H9 (cell line): ENCODE measurements around the gene ZNF714. TPM values are rescaled to one million over a fixed set of nuclear protein-coding genes. Genes with fewer than 3 reads are reported as not detected.

Experiments used
- DNase-seq: peaks from one replicate; pipeline ENCODE4 v3.0.0-alpha.2; 2017
- H2AFZ ChIP-seq: one replicate; pipeline ENCODE4 v1.6.1; 2013; ENCODE audit warnings: mild to moderate bottlenecking, low read length, control low read depth, moderate library complexity
- H2AK5ac ChIP-seq: 2 replicates; pipeline ENCODE4 v1.6.1; 2013; ENCODE audit warnings: low read length, control low read depth, mixed read lengths; ENCODE audit not compliant: insufficient read length
- H2BK120ac ChIP-seq: one replicate; pipeline ENCODE4 v1.6.1; 2013; ENCODE audit warnings: low read depth, mild to moderate bottlenecking, low read length, control low read depth, inconsistent platforms; ENCODE audit not compliant: poor library complexity, severe bottlenecking
- H2BK12ac ChIP-seq: 2 replicates; pipeline ENCODE4 v1.6.1; 2013; ENCODE audit warnings: low read length, control low read depth, mixed read lengths, low read depth; ENCODE audit not compliant: insufficient read length
- H2BK15ac ChIP-seq: 2 replicates; pipeline ENCODE4 v1.6.1; 2013; ENCODE audit warnings: low read depth, low read length, control low read depth
- H2BK20ac ChIP-seq: one replicate; pipeline ENCODE4 v1.6.1; 2013; ENCODE audit warnings: low read depth, mild to moderate bottlenecking, low read length, control low read depth, inconsistent platforms; ENCODE audit not compliant: poor library complexity, severe bottlenecking
- H2BK5ac ChIP-seq: 2 replicates; pipeline ENCODE4 v1.6.1; 2013; ENCODE audit warnings: low read length, control low read depth, mixed read lengths; ENCODE audit not compliant: insufficient read length
- H3K14ac ChIP-seq: 2 replicates; pipeline ENCODE4 v1.6.1; 2013; ENCODE audit warnings: low read length, control low read depth; ENCODE audit not compliant: insufficient read depth
- H3K18ac ChIP-seq: 2 replicates; pipeline ENCODE4 v1.6.1; 2013; ENCODE audit warnings: low read depth, mild to moderate bottlenecking, mixed read lengths, low read length, control low read depth; ENCODE audit not compliant: insufficient read length
- H3K23ac ChIP-seq: 2 replicates; pipeline ENCODE4 v1.6.1; 2013; ENCODE audit warnings: low read length, control low read depth, mixed read lengths, low read depth; ENCODE audit not compliant: insufficient read length
- H3K23me2 ChIP-seq: 2 replicates; pipeline ENCODE4 v1.6.1; 2013; ENCODE audit warnings: low read depth, mild to moderate bottlenecking, mixed read lengths, low read length, control low read depth; ENCODE audit not compliant: insufficient read length, poor library complexity, severe bottlenecking
- H3K27ac ChIP-seq: 2 replicates; pipeline ENCODE4 v1.5.1; 2013; ENCODE audit warnings: low read length, control low read depth, mixed read lengths, low read depth; ENCODE audit not compliant: insufficient read length
- H3K27me3 ChIP-seq: 2 replicates; pipeline ENCODE4 v1.6.1; 2013; ENCODE audit warnings: low read length, control low read depth, inconsistent platforms; ENCODE audit not compliant: insufficient read depth
- H3K4ac ChIP-seq: 2 replicates; pipeline ENCODE4 v1.6.1; 2013; ENCODE audit warnings: low read depth, mild to moderate bottlenecking, control low read depth, inconsistent platforms, low read length, moderate library complexity
- H3K4me1 ChIP-seq: 2 replicates; pipeline ENCODE4 v1.6.1; 2013; ENCODE audit warnings: low read length, control low read depth, inconsistent platforms; ENCODE audit not compliant: insufficient read depth
- H3K4me2 ChIP-seq: 2 replicates; pipeline ENCODE4 v1.6.1; 2013; ENCODE audit warnings: low read length, control low read depth, mixed read lengths; ENCODE audit not compliant: insufficient read length, insufficient read depth
- H3K56ac ChIP-seq: 2 replicates; pipeline ENCODE4 v1.6.1; 2013; ENCODE audit warnings: low read depth, mild to moderate bottlenecking, mixed read lengths, low read length, control low read depth; ENCODE audit not compliant: insufficient read length
- H3K79me1 ChIP-seq: 2 replicates; pipeline ENCODE4 v1.6.1; 2013; ENCODE audit warnings: low read depth, mild to moderate bottlenecking, moderate library complexity, low read length, control low read depth, inconsistent platforms; ENCODE audit not compliant: insufficient read depth, poor library complexity, severe bottlenecking
- H3K79me2 ChIP-seq: 2 replicates; pipeline ENCODE4 v1.6.1; 2013; ENCODE audit warnings: low read length, control low read depth, inconsistent platforms; ENCODE audit not compliant: insufficient read depth
- H3K9ac ChIP-seq: 2 replicates; pipeline ENCODE4 v1.6.1; 2013; ENCODE audit warnings: low read length, control low read depth, mixed read lengths; ENCODE audit not compliant: insufficient read length; ENCODE audit errors: extremely low read depth
- H3K9me3 ChIP-seq: one replicate; pipeline ENCODE4 v1.6.1; 2013; ENCODE audit warnings: low read depth, low read length, inconsistent platforms; ENCODE audit not compliant: control insufficient read depth
- H3T11ph ChIP-seq: one replicate; pipeline ENCODE4 v1.6.1; 2013; ENCODE audit warnings: mild to moderate bottlenecking, low read length, control low read depth, inconsistent platforms
- H4K20me1 ChIP-seq: one replicate; pipeline ENCODE4 v1.6.1; 2013; ENCODE audit not compliant: control insufficient read depth, insufficient read length, insufficient read depth
- H4K5ac ChIP-seq: 2 replicates; pipeline ENCODE4 v1.6.1; 2013; ENCODE audit warnings: low read depth, mild to moderate bottlenecking, mixed read lengths, low read length, control low read depth; ENCODE audit not compliant: insufficient read length
- H4K8ac ChIP-seq: replicated peaks from 2 replicates; pipeline ENCODE4 v1.6.1; 2013; ENCODE audit warnings: low read length, control low read depth, mixed read lengths, low read depth; ENCODE audit not compliant: insufficient read length
- H4K91ac ChIP-seq: 2 replicates; pipeline ENCODE4 v1.6.1; 2013; ENCODE audit warnings: low read depth, mild to moderate bottlenecking, moderate library complexity, mixed read lengths, low read length, control low read depth; ENCODE audit not compliant: insufficient read length
- H3K27ac Mint-ChIP-seq, 3 experiments: 2 replicates in 2 of 3; 3 replicates in 1 of 3; pipeline ENCODE4 v1.8.0; 2020 to 2021; ENCODE audit warnings: mixed read lengths in 3 of 3, mild to moderate bottlenecking in 1 of 3, moderate library complexity in 1 of 3
- H3K27me3 Mint-ChIP-seq: 2 replicates; pipeline ENCODE4 v1.8.0; 2021; ENCODE audit warnings: low read depth, mild to moderate bottlenecking, moderate library complexity, mixed read lengths
- H3K36me3 Mint-ChIP-seq, 3 experiments: 2 replicates in 2 of 3; 3 replicates in 1 of 3; pipeline ENCODE4 v1.8.0; 2020 to 2021; ENCODE audit warnings: low read depth in 3 of 3, mixed read lengths in 3 of 3; ENCODE audit not compliant: insufficient read depth in 1 of 3
- H3K4me1 Mint-ChIP-seq, 2 experiments: 2 replicates each; pipeline ENCODE4 v1.8.0; 2020; ENCODE audit warnings: mixed read lengths in 2 of 2
- H3K4me3 Mint-ChIP-seq, 2 experiments: 2 replicates in 1 of 2; 3 replicates in 1 of 2; pipeline ENCODE4 v1.8.0; 2020 to 2021; ENCODE audit warnings: mild to moderate bottlenecking in 2 of 2, mixed read lengths in 2 of 2, moderate library complexity in 1 of 2
- H3K9me3 Mint-ChIP-seq, 2 experiments: 2 replicates in 1 of 2; 3 replicates in 1 of 2; pipeline ENCODE4 v1.8.0; 2020; ENCODE audit warnings: mild to moderate bottlenecking in 2 of 2, mixed read lengths in 2 of 2, moderate library complexity in 1 of 2
- total RNA-seq: library from RNA; stranded (reverse); gene quantifications from 2 replicates; pipeline ENCODE4 v1.2.1, GENCODE V29; 2021
- TF ChIP-seq, protein P1 (sequence below): fragments of 200-600 bp; sonication (generic); conservative IDR thresholded peaks from 3 replicates; pipeline ENCODE4 v1.8.0; 2021; ENCODE audit warnings: antibody characterized with exemption, mild to moderate bottlenecking

ZNF714 gene
- total RNA-seq, 1 experiment from 2014 or later, result 53.9 TPM

DNA sequence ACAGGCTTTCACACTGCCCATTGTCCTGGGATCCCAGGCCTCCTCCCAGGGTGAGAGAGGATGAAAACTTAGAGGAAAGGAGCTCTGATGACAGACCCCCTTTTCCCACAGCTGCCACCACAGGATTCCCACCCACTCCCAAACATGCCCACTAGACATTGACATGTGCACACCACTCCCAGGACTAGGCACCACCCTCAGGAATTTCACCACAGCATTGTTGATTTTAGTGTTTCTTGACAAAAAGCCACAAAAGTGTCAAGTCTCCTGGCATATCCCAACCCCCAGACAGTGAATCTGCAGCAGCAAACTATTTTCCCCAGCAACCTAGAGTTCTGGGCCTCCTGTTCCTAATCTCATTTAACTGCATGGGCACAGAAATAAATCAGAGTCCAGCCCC is 10.1 kb downstream of the ZNF714 start:
- Histone ChIP-seq H2BK120ac (peak overlapping the region; percentile 23), H3K9ac (no peak overlapping the region), H3K4ac (no peak overlapping the region), H4K91ac (no peak overlapping the region), H4K5ac (no peak overlapping the region), H3K79me2 (peaks cover 7% of the 10 kb centered on the region; the same call in 1 of the 2 replicates), H3K56ac (no peak overlapping the region), H3K9me3 (no peaks in the 10 kb centered on the region), H2BK12ac (no peak overlapping the region), H3K18ac (no peak overlapping the region), H3K4me1 (no peaks in the 10 kb centered on the region), H2AFZ (no peak overlapping the region), H2BK5ac (no peak overlapping the region), H3K23ac (no peak overlapping the region), H3K27me3 (no peaks in the 10 kb centered on the region), H4K20me1 (no peaks in the 10 kb centered on the region), H3K79me1 (peaks cover 3% of the 10 kb centered on the region), H2BK20ac (no peak overlapping the region), H3K14ac (no peak overlapping the region), H3T11ph (no peak overlapping the region), H3K27ac (no peak overlapping the region), H4K8ac (no peak overlapping the region), H3K23me2 (no peaks in the 10 kb centered on the region), H2AK5ac (no peak overlapping the region), H2BK15ac (no peak overlapping the region), H3K4me2 (no peak overlapping the region)
- H3K4me1 Mint-ChIP-seq, result peaks cover 25 to 26% of the 10 kb centered on the region in 2 experiments
- no peak for DNase-seq
- peak overlapping the region; percentile 21 to 92 (median 86); a peak in 5 of 7 replicates for H3K27ac Mint-ChIP-seq
- no peaks in the 10 kb centered on the region; a peak in 1 of 5 replicates for H3K9me3 Mint-ChIP-seq
- no peak overlapping the region for H3K4me3 Mint-ChIP-seq
- TF ChIP-seq, protein P1, sequence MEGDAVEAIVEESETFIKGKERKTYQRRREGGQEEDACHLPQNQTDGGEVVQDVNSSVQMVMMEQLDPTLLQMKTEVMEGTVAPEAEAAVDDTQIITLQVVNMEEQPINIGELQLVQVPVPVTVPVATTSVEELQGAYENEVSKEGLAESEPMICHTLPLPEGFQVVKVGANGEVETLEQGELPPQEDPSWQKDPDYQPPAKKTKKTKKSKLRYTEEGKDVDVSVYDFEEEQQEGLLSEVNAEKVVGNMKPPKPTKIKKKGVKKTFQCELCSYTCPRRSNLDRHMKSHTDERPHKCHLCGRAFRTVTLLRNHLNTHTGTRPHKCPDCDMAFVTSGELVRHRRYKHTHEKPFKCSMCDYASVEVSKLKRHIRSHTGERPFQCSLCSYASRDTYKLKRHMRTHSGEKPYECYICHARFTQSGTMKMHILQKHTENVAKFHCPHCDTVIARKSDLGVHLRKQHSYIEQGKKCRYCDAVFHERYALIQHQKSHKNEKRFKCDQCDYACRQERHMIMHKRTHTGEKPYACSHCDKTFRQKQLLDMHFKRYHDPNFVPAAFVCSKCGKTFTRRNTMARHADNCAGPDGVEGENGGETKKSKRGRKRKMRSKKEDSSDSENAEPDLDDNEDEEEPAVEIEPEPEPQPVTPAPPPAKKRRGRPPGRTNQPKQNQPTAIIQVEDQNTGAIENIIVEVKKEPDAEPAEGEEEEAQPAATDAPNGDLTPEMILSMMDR, result no peak
- no peaks in the 10 kb centered on the region for H3K27me3 Mint-ChIP-seq
- peaks cover 38 to 69% (median 64%) of the 10 kb centered on the region in 3 experiments for H3K36me3 Mint-ChIP-seq
